Skin epidermis (tissue), 12 donors: Measurements from ENCODE around the gene MIPOL1.
"Not testable (repeated sequence)": the region's sequence is repeated elsewhere in the genome, so short reads cannot be mapped to it uniquely, and the experiment has no call there.

Experiments
- H3K27ac ChIP-seq, 21 experiments: fragments of 200-600 bp; sonication (generic) in 11 of 21; one replicate each; pipeline ENCODE4 v1.5.0; 2020; ENCODE audit warnings: mild to moderate bottlenecking in 3 of 21, inconsistent platforms in 2 of 21, moderate library complexity in 2 of 21
- H3K4me3 ChIP-seq, 7 experiments: fragments of 200-600 bp; sonication (generic) in 2 of 7; one replicate each; pipeline ENCODE4 v1.5.0; 2020; ENCODE audit warnings: inconsistent platforms in 2 of 7, mild to moderate bottlenecking in 2 of 7, moderate library complexity in 1 of 7

Gene MIPOL1

GRCh38 chr14:37223947-37224474, 26.3 kb downstream of the MIPOL1 start:
- no peak overlapping the region for H3K27ac ChIP-seq
- H3K4me3 ChIP-seq = no peak overlapping the region

- H3K27ac ChIP-seq = not testable (repeated sequence)
These were observed 27.9 kb downstream of the MIPOL1 start for GRCh38 chr14:37225668-37226067.

DNA sequence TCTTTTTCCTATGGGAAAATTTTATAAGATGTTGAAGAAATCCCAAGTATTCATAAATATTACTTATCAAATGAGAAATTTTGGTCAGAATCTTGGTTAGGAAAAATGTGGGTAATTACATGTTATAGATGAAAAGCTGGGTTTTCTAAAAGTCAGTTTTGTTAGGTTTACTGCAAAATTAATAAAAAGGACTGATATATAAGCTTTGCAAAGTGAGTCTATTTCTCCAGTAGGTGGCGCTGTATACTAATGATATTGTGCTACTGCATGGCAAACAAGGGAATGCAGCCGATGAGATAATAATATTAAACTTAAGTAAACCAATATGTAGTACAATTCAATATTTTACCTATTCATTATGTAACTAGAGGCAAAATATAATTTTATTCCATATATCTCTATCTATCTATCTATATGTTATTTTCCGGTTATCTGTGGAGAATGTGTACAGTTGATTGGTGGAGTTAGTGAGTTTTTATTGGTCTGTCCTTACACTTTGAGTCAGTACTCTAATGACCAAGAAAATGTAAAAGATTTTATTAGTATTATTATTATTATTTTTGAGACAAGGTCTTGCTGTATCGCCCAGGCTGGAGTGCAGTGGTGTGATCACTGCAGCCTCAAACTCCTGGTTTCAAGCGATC, 32.9 kb downstream of the MIPOL1 start:
- H3K27ac ChIP-seq = no peak overlapping the region

More at GRCh38 chr14:37225668-37226067, 27.9 kb downstream of the MIPOL1 start:
- not testable (repeated sequence) for H3K4me3 ChIP-seq

DNA sequence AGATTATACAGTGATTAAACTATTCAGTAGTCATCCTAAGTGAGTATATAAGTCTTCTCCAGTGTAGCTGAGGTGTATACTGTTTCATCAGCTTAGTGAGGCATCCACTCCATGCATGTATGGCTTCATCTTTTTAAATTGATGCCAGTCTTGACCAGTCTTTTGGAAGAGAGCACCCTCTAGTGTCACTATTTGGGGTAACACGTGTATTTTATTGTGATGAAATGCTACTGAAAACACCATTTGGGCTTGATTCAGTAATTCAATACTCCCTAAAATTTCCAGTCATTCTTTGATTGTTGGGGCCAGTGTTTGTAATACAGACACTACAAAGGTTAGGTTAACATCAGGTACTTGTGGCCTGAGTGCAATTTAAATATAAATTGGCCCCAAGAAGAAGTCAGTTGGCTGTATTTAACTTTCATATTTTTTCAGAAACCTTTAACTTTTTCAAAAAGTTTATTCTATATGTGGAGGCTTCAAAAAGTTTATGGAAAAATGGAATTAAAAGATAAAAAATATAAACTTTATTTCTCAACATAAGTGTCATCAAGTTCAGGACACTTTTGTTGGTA, 35.3 kb downstream of the MIPOL1 start:
- no peak overlapping the region for H3K4me3 ChIP-seq
- H3K27ac ChIP-seq = no peak overlapping the region

More for the DNA sequence above, 32.9 kb downstream of the MIPOL1 start:
- no peak overlapping the region for H3K4me3 ChIP-seq

GRCh38 chr14:37234222-37234621, 36.5 kb downstream of the MIPOL1 start:
- H3K27ac ChIP-seq = no peak overlapping the region
- no peak overlapping the region for H3K4me3 ChIP-seq

DNA sequence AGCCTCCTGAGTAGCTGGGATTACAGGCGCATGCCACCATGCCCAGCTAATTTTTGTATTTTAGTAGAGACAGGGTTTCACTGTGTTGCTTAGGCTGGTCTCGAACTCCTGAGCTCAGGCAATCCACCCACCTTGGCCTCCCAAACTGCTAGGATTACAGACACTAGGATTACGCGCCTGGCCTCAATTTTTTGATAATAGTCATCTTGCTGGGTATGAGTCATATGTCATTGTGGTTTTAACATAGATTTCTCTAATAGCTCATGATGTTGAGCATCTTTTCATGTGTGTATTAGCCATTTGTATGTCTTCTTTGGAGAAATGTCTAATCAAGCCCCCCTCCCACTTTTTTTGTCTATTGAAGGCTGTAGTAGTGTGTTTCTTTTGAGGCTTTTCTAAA, 38.3 kb downstream of the MIPOL1 start:
- not testable (repeated sequence) for H3K27ac ChIP-seq

GRCh38 chr14:37237094-37237493, 39.4 kb downstream of the MIPOL1 start:
- no peak overlapping the region for H3K27ac ChIP-seq
- no peak overlapping the region for H3K4me3 ChIP-seq

More for the DNA sequence above, 38.3 kb downstream of the MIPOL1 start:
- H3K4me3 ChIP-seq = not testable (repeated sequence)

DNA sequence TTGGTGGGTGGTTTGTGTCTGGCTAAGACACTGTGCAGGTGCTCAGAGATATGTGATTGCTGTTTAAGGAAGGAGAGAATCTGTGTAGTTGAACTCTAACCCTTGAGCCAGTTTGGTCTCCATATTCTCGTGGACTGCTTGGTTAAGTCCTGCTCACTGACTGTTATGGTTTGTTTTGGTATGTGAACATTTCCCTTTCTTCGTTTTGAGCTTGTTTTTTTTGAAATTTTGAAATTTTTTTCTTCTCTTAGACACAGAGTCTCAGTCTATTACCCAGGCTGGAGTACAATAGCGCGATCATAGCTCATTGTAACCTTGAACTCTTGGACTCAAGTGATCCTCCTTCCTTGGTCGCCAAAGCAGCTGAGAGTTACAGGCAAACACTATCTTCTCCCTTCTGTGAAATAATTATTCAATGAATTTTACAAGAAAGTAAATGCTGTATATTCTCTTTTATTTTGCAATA, 40.0 kb downstream of the MIPOL1 start:
- Histone ChIP-seq H3K4me3 (no peak overlapping the region), H3K27ac (no peak overlapping the region)

GRCh38 chr14:37241198-37241597, 43.5 kb downstream of the MIPOL1 start:
- Histone ChIP-seq H3K4me3 (no peak overlapping the region), H3K27ac (no peak overlapping the region)

DNA sequence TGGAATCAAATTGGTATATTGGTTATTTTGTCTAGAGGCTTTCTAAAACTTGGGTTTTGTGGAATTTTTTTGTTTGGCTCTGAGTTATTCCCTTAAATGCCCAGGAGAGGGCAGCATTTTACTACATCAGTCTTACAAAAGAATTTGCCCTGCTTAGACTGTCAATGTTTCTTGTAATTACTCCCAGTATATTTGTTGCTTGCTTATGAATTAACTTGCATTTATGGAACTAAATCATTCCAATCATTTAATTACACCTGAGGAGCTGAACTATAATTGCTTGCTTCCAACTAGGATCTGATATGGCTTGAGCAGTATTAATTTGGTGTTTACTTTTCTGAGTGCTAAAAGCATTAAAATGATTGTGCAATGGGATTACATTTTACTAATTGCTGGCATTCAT, 48.7 kb downstream of the MIPOL1 start:
- Histone ChIP-seq H3K27ac (no peak overlapping the region), H3K4me3 (no peak overlapping the region)

DNA sequence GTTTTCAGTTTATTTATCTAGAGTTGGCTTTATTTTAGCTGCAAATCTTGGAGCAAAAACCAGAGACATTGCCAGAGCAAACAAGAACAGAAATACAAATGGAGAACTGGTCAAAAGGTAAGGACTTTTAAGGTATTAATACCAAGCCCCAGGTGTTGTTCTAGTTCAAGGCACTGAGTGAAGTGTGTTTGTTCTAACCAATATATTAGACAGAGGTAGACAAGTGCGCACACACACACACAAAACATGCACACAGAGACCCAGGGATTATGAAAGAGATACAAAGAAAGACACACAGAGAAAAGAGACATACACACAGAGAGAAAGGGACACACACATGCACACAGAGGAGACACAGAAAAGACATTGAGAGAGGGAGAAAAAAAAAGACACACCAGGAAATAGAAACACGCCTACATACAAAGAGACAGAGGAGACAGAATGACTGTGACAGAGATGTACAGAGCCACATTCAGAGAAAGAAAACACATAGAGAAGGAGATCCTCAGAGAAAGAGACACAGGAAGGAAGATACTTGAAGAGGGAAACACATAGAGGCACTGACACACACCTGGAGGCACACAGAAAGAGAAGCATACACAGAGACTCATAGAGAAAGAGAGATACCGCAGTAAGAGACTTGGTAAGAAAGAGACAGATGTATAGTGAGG, 50.2 kb downstream of the MIPOL1 start:
- Histone ChIP-seq H3K4me3 (no peak overlapping the region), H3K27ac (no peak overlapping the region)

- Histone ChIP-seq H3K4me3 (no peak overlapping the region), H3K27ac (no peak overlapping the region)
These were observed 54.0 kb downstream of the MIPOL1 start for GRCh38 chr14:37251775-37252174.

- no peak overlapping the region for H3K27ac ChIP-seq
- no peak overlapping the region for H3K4me3 ChIP-seq
These were observed 54.7 kb downstream of the MIPOL1 start for GRCh38 chr14:37252434-37252833.

DNA sequence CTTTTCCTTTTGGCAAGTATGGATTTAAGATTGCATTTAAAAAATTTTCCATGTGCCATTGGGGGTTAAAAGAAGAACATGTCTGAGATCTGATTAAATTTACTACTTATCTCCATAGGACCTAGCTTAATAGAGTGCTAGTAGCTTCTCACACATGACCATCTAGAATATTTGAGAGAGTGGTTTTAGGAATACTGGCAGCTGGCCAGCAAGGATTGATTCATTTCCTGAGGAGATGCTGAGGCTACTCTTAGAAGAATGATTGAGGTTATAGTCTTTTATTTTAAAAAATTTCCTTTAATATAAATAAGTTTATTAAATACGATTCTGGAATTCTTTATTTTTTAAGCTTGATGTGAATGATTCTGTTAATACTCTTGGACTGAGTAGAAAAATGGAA, 56.2 kb downstream of the MIPOL1 start:
- Histone ChIP-seq H3K27ac (no peak overlapping the region), H3K4me3 (no peak overlapping the region)

DNA sequence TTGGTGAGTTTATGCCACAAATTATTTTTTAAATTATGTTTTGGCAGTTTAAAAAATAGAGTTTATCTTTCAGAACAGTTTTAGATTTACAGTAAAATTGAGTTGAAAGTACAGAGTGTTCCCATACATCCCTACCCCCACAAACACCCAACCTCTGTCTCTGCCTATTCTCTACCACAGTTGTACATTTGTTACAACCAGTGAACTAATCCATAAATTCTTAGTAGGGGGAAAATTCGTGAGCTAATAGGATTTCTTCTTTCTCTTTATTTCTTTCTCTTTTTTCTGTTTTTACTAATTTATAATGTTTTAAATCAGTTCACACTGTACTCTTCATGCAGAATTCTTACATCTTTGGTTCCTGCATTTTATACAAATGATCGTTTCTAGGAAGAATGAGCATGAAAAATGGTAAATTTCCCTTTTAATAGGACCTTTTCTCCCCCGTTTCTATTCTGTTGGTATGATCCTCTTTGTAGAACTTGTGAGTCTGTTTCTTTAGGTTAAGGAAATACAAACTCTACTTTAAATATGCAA, 56.7 kb downstream of the MIPOL1 start:
- no peak overlapping the region for H3K27ac ChIP-seq
- no peak overlapping the region for H3K4me3 ChIP-seq

DNA sequence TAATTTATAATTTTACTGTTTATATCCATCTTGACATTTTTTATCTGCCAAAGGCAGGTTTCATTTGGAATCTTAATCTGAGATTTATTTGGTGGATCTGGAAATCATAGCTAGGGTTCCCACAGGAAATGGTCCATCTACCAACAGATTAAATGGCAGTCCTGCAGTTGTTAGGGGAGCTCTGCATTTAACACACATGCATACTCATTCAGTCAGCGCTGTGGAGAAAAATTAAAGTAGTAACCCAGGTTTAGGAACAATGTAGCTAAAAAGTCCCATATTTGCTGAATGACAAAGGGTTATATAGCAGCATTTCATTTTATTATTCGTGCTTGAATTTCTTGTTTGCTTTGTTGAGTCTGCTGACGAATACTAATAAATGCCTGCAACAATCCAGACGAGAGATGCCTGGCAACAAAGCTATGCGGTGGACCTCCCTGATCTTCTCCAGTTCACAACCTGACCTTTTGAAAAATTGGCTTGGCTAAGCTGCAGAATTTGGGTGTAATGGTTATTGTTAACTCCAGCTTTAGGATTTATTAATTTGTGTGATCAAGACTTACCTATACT, 59.8 kb downstream of the MIPOL1 start:
- H3K4me3 ChIP-seq = no peak overlapping the region
- no peak overlapping the region for H3K27ac ChIP-seq

GRCh38 chr14:37262649-37263048, 64.9 kb downstream of the MIPOL1 start:
- Histone ChIP-seq H3K27ac (no peak overlapping the region), H3K4me3 (no peak overlapping the region)

DNA sequence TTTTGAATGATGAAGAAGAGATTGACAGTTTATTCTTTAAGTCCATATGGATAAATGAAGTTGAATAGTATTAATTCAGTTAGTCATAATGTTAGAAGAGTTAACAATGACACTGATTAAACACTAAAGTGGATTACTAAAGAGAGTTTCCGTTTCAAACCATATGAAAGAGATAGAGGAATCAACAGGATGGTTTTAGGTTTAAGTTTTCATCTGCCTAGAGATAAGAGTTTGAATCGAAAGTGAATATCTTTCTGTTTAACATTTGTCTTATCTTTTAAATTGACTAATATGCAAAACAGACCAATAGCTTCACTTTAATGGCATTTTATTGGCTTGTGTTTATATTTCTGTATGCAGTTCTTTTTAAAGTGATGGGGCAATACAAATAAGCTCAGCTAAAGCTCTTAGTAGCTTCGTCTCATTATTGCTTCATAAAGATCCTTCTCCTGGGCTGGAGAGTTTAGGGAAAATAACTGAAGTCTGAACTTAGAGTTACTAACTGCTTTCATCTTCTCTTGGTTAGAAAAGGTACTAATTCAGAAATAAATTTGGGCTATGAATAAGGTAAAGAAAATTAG, 66.0 kb downstream of the MIPOL1 start:
- Histone ChIP-seq H3K4me3 (no peak overlapping the region), H3K27ac (no peak overlapping the region)

GRCh38 chr14:37268788-37269187, 71.1 kb downstream of the MIPOL1 start:
- Histone ChIP-seq H3K27ac (no peak overlapping the region), H3K4me3 (no peak overlapping the region)

DNA sequence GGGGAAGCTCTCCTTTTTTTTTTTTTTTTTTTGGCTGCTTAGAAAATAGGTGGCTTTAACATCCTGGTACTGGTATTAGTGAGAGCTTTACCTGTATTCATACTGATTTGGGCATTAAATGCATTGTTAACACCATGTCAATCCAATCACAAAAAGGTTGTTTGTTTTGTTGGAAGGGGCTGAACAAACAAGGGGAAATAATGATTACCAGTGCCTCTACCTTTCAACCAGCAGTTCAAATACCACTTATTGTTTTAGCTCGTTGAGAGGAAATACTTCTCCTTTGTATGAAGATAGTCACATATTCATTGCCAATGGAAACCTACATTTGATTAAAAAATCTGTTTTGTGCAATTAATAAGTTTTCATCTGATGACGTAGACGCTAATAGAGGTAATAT, 72.9 kb downstream of the MIPOL1 start:
- Histone ChIP-seq H3K4me3 (no peak overlapping the region), H3K27ac (no peak overlapping the region)
